GM21360 (cell line): Measurements from ENCODE around the gene NDUFS6.

Experiments used
- ATAC-seq: cut with Tn5 transposase; IDR thresholded peaks from one replicate; pipeline ENCODE4 v1.9.1; 2021; ENCODE audit warnings: mild to moderate bottlenecking, moderate library complexity; ENCODE audit not compliant: unreplicated experiment

Gene NDUFS6

DNA sequence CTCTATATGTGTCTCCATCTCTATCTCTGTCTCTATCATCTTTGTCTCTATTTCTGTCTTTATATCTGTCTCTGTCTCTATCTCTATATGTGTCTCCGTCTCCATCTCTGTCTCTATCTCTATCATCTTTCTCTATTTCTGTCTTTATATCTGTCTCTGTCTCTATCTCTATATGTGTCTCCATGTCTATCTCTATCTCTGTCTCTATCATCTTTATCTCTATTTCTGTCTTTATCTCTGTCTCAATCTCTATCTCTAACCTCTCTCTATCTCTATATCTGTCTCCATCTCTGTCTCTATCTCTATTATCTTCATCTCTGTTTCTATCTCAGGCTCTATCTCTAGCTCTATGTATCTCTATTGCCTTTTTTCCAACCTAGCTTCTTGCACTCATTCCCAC is 44.5 kb downstream of the NDUFS6 start:
- no peak for ATAC-seq

DNA sequence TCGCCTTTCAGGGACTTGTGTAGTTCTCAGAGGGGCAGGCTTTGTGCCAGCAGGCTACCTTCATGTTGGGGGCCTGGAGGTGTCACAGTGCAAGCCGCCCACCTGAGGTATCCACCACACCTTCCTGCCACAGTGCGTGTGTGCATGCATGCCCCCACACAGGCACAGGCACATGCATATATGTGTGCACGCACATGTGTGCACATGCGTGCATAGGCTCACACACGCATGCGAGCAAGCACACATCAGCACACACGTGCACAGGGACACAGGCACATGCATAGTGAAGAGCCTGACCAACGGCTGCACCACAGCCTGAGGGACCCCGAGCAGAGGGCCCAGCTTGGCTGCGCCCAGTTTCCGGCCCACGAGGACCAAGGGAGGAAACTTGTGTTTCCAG is 45.4 kb downstream of the NDUFS6 start:
- no peak for ATAC-seq

DNA sequence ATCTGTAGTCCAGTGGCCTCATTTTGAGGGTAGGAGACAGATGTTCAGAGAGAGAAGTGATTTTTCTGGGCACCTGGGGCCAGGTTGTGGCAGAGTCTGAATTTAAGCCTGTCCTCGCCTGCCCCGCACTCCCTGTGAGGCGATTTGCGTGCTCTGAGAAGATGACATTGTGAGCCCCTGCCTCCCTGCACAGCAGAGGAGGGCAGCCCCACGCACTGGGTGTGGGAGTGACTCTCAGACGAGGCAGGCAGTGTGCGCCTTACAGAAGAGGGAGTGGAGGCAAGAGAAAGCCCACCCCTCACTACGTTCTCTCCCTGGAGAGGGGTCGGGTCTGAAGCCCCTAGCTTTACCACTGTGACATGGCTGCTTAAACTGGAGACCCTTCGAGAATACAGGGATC is 45.8 kb downstream of the NDUFS6 start:
- ATAC-seq = no peak

DNA sequence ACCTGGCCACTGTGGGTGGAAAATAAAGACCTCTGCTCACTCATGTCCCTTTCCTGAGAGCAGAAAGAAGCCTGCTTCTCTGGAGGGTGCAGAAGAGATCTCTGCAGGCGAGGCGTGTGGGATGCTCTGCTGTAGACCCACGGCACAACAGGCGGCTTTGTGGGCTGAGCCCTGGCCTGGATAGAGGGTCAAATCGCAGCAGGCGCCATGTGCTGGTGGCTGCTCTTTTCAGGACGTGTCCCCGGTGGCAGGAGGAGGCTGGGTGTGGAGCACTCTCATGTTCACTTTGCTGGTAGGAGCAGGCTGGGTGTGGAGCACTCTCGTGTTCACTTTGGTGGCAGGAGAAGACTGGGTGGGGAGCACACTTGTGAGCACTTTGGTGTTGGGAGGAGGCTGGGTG is 46.4 kb downstream of the NDUFS6 start:
- ATAC-seq = no peak

DNA sequence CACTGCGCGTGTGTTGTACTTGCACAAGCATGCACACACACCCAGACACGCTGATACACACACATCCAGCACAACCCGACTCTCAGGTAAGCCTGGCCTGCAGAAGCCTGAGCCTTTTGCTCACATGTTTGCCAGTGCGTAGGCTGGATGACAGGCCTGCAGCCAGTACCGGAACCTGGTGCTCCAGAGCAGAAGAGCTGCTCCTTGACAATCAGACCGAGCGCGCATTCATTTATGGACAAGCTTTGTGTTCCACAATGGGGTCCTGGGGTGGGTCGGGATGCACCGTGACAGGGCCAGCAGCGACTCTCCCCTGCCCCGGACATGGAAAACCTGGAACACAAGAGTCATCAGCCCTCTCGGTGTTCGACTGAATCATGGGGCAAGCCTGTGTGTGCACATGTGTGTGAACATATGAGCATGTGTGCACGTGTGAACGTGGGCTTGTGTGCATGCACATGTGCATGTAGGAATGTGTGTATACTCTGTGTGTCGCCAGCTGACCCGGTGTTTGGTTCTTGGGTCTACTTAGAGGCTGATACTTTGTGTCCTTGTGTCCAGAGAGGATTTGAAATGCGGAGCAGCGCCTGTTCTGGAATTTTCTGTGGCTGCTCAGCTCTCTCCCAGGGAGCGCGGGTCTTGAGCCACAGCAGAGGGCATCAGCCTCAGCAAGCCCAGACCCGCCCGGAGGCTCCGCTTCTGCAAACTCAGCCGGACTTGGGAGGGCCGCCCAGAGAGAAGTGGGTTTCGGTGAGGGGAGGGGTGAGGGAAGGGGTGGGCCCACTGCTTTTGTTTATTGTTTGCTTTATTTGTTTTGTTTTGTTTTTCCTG is 49.3 kb downstream of the NDUFS6 start:
- no peak for ATAC-seq

DNA sequence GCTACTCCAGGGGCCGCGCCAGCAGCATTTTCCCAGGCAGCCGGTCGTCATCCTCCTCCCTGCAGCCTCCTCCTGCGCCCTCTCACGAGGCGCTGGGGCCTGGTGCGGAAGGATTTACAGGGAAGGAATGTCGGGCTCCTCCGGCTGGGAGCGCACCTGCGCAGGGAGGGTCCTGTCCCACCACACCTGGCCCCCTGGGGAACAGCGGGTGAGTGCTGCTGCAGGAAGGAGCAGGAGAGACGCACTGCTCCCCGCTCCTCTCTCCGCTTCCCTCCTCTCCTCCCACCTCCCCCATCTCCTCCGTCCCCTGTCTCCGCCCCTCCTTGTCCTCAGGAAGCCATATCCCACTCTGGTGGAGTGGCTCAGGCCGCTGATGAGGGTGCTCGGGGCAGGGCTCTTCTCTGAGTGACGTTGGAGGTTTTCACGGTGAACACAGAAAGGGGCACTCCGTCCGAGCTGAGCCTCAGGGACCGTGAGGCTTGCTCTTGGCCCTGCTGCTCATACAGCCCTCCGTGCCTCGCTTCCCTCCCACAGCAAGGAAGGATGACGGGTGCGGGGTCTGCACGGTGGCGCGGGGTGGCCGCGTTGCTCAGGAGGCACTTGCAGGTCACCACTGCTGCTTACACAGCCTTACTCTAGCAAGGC is 50.2 kb downstream of the NDUFS6 start:
- ATAC-seq = no peak

DNA sequence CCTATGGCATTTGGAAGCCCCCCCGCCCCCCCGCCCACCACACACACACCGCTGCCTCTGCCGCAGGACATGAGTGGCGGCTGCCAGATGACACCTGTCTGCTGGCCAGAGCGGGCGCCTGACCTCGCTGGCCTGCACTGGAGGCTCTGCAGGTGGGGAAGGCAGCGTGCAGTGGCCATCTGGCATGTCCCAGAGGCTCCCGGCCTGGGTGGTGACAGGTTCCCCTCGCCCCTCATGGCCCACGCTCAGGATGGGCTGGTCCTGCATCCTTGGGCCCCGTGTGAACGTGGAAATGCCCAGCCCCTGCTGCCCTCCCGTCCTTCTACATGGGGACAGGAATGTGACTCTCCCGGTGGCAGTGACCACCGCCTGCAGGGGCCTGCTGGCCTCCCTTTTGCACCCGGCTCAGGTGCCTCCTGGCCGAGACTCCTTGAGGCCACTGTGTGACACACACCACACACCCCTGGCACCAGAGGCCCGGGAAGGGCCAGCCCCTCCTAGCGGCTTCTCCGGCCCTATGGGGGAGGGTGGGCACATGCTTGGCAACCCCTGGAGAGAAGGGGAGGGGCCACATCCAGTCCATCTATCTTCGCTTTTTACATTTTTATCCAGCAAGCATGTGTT is 51.2 kb downstream of the NDUFS6 start:
- no peak for ATAC-seq

DNA sequence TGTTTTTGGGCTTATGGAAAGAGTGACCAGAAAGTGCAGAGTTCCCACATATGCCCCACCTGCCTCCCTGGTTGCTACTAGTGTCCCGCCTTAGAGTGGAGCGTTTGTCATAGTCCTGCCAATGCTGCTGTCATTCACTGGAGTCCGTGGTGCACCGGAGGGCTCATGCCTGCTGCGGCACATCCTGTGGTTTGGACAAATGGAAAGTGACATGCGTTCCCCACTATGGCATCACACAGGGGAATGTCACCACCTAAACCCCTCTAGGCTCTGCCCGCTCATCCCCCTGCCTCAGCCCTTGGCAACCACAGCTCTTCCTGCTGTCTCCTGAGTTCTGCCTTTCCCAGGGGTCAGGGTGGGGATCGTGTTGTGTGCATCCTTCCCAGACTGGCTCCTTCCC is 52.3 kb downstream of the NDUFS6 start:
- ATAC-seq = no peak

DNA sequence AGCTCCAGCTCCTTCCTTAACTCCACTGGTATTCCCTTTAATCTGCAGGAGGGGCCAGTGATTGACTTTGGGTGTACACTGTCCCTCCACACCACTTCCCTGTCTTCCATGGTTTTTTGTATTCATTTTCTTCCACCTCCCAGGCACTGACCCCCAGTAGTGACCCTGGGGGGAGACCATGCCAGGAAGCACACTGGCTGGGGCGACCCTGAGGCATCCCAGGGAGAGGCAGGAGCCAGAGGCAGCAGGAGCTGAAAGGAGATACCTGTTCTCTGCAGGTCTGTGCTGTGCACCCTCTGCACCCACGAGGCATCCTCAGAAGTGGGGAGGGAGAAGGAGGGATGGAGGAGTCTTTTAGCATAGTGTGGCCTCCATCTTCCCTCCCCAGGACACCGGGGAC is 53.9 kb downstream of the NDUFS6 start:
- no peak for ATAC-seq

DNA sequence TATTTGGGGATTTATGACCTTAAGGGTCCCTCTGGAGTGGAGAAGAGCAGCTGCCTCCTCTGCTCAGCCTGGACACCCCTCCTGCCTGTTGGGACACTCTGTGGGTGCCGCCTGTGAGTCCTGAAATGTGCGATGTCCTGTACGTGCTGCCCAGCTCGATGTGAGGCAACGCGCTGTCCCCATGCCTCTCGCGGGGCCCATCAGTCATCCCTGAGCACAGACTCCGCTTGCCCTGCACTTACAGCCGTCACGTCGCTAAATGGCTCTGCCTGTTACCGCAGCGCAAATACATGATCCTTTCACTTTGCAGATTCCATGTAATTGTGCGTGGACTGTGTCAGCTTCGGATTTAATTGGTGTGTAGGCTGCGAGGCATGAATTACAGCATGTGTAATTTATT is 54.4 kb downstream of the NDUFS6 start:
- no peak for ATAC-seq

DNA sequence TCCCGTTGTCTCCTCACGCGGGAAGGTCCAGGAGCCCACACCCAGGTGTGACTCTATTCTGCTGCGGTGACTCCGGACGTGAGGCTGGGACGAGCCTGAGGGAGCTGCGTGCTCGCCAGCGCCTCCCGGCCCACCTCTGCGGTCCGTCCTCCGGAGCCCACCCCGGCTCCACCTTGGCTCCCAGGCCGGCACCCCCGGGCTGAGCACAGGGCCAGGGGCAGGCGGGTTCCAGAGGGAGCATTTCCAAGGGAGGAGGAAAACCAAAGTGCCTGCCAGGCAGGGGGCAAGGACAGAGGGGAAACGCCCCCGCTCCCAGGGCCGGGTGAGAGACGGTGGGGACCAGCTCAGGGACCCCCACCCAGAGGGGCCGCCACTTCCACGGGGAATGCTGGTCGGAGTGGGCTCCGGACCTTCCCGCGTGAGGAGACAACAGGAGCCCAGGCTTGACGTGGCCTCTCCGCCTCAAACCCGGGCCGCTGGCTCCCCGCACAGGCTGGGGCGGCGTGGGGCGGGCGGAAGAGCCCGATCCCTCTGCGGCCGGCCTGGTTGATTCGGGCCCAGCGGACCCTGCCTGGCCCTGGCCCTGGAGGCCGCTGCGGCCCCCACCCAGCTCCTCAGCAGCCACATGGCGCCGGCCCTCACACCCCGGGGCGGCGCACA is 55.5 kb downstream of the NDUFS6 start:
- no peak for ATAC-seq

DNA sequence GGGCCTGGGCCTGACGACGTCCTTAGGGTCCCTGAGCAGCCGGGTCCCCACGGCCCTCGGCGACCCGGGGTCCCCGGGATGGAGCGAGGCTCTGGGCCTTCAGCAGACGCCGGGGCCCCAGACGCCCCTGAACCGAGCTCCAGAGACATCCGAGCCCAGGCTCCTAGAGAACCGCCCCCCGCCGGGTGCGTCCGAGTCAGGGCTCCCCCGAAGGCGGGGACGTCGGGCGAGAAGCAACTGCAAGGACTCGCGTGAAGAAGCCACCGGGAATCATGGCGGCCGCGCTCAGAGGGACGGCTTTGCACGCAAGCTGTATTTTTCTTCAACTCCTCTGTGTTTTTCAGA is 56.0 kb downstream of the NDUFS6 start:
- ATAC-seq = no peak

DNA sequence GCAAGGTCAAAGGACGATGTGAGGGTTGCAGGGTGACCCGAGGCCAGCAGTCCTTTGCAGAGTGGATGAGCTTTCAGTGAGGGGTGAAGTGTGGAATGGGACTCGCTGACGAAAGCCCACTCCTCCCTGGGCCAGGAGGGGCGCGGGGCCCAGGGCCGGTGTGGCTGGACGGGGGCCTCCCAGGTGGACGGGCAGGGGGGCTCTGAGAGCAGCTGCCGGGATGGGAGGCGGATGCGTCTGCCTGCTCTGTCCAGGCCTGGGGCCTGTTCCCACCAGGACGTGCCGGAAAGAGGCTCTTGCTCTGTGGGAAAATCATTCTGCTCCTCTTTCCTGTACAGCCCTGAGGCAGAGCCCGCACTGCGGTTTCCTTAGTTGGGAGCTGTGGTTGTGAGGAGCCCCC is 57.2 kb downstream of the NDUFS6 start:
- no peak for ATAC-seq

DNA sequence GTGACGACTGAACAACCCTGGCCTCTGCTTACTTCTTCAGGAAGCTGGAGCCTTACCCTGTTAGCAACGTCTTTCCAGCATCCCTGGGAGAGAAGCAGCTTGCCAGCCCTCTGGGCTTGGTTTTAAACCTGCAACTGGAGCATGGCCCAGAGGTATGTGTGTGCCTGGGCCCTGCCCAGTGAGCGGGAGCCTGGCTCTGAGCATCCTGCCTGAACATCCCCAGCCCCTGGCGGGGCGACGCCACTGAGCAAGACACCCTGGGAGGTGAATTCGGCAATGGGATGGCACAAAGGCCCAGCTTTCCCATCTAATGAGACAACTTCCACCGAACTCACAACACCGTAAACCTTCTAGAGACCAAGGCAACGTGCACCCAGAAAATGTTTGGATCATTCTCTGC is 57.9 kb downstream of the NDUFS6 start:
- no peak for ATAC-seq

DNA sequence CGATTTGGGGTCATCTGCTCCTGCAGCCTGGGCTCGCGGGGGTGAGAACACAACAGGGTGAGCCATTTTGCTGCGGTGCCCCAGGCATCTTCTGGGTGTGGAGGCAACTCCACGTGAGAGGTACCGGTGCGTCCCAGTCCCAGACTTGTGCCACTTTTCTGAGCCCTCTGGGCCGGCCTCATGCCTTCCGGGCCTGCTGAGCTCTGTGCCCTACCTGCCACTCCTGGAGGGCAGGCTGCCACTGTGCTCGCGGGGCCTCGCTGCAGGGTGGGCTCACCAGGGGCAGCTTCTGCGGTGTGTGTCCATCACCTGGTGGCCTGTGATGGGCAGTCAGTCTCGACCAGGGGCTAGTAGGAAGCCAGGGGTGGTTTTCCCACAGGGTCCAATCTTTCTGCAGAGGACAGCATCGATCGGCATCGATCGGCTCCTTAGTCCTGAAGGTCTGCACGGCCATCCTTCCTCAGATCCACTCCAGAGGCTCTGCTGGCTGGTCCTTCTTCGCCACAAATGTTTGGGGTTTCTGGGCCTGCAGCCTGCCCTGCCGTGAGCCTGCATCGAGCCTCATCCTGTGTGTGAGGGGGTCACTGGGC is 58.9 kb downstream of the NDUFS6 start:
- no peak for ATAC-seq

DNA sequence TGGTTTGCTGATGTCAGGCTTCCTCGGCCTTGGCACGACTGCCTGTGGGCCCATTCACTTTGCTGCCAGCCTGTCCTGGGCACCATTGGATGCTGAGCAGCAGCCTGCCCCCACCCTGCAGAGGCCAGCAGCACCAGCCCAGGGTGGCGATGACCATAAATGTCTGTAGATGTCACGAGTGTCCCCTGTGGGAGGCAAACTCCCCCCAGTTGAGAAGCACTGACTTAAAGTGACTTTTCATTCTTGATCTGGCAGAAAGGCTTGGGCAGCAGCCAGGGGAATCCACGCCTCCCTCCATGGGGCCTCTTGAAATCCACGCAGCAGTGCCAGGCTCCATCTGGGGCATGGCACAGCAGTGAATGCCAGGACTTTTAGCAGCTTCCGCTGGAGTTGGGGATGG is 59.7 kb downstream of the NDUFS6 start:
- no peak for ATAC-seq

DNA sequence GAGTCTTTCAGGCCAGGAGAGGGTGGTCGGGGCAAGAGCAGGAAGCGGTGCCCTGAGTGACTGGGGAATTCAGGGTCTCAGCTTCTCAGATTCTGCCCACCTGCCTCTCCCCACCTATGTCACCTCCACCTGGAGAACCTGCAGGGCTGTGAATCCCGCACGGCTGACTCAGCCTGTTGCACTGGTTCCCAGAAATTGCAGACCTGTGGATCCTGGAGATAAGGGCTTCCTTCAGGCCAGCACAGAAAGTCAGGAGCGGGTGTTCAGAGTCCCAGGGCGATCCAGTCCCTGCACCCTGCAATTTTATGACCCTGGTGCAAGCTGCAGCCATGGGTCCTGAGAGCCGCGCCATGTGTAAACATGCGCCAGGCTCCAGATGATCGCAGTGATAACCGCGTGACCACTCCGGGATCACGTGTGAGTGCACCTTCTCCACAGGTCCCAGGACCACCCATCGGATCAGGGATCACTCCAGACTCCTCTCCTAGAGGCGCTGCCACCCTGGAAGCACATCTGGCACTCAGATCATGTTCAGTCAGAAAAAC is 63.8 kb downstream of the NDUFS6 start:
- ATAC-seq = no peak

DNA sequence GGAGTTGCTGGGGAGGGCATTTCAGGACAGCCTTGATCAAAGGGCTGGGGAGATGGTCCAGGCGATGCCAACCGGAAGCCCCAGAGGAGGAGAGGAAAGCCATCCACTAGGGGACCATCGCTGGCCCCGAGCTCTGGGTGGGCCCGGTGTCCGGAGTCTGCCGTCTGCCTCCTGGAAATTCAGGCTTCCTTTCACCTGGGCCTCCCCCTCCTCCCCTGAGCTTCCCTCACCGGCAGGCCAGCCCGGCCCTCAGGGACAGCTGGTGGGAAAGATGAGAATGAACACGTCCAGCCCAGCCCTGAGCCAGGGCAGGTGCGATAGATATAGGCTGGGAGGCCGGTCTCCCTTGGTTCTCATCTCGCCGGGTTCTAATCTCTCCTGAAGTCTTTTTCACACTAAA is 64.3 kb downstream of the NDUFS6 start:
- no peak for ATAC-seq
